ENCODE data around the gene HEMGN.

DNA sequence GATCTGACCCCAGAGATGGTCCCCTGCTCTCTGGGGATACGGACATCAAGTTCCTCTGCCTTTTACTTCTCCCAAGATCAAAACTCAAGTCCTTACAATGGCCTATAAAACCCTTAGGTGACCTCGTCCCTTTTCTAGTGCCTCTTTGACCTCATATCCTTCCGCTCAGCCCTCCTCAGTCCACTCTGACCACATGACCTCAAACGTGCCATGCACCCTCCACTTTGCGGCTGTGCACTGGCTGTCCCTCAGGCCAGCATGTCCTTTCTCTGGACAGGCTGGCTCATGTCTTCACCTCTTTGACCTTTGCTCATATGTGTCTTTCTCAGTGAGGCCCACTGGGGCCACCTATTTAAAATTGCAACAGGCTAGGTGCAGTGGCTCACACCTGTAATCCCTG lies 30.3 kb downstream of the HEMGN start:
- TF ChIP-seq, protein P1, sequence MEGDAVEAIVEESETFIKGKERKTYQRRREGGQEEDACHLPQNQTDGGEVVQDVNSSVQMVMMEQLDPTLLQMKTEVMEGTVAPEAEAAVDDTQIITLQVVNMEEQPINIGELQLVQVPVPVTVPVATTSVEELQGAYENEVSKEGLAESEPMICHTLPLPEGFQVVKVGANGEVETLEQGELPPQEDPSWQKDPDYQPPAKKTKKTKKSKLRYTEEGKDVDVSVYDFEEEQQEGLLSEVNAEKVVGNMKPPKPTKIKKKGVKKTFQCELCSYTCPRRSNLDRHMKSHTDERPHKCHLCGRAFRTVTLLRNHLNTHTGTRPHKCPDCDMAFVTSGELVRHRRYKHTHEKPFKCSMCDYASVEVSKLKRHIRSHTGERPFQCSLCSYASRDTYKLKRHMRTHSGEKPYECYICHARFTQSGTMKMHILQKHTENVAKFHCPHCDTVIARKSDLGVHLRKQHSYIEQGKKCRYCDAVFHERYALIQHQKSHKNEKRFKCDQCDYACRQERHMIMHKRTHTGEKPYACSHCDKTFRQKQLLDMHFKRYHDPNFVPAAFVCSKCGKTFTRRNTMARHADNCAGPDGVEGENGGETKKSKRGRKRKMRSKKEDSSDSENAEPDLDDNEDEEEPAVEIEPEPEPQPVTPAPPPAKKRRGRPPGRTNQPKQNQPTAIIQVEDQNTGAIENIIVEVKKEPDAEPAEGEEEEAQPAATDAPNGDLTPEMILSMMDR (conservative IDR thresholded peaks at IDR 0.05 in 1 of 2, IDR thresholded peaks at IDR 0.05 in 1 of 2; ENCODE audit: low read depth in 1 of 2, low read length in 2 of 2), result no peak
- no peak for TF ChIP-seq EZH2 (IDR thresholded peaks at IDR 0.05; ENCODE audit: low read length, missing control alignments)
